SK-N-MC (cell line): Measurements from ENCODE around the gene GPRIN1.

Source experiments
- DNase-seq: peaks from one replicate; pipeline ENCODE4 v3.0.0-alpha.2; 2011; ENCODE audit warnings: low read depth, low spot score
- H3K27ac ChIP-seq: fragments of 200-600 bp; sonication (generic); 2 replicates; pipeline ENCODE4 v1.5.1; 2016; ENCODE audit warnings: mixed run types
- H3K36me3 ChIP-seq: fragments of 200-600 bp; sonication (generic); 2 replicates; pipeline ENCODE4 v1.6.1; 2017; ENCODE audit warnings: antibody characterized with exemption, low read length, mixed read lengths; ENCODE audit not compliant: insufficient read depth
- H3K4me3 ChIP-seq: fragments of 200-600 bp; sonication (generic); 2 replicates; pipeline ENCODE4 v1.5.1; 2016
- H3K9ac ChIP-seq: fragments of 200-600 bp; sonication (generic); 2 replicates; pipeline ENCODE4 v1.8.0; 2017; ENCODE audit warnings: mixed run types, mixed read lengths; ENCODE audit not compliant: insufficient read length
- H3K9me3 ChIP-seq: fragments of 200-600 bp; sonication (generic); 2 replicates; pipeline ENCODE4 v1.6.1; 2017; ENCODE audit warnings: low read depth, mild to moderate bottlenecking, antibody characterized with exemption, low read length, moderate library complexity, mixed read lengths
- EZH2 ChIP-seq: fragments of 200-600 bp; sonication (generic); IDR thresholded peaks from one replicate; pipeline ENCODE4 v1.6.1; 2017; ENCODE audit warnings: antibody characterized with exemption
- FOXP2 ChIP-seq: optimal IDR thresholded peaks from 2 replicates; pipeline ENCODE3; 2011; ENCODE audit warnings: mild to moderate bottlenecking, moderate library complexity; ENCODE audit not compliant: insufficient read depth; ENCODE audit errors: extremely low read length, control extremely low read depth
- POLR2AphosphoS5 ChIP-seq: IDR thresholded peaks from 2 replicates; pipeline ENCODE4 v1.6.1; 2012; ENCODE audit warnings: mild to moderate bottlenecking, low read depth, low read length, borderline replicate concordance

Gene GPRIN1

DNA sequence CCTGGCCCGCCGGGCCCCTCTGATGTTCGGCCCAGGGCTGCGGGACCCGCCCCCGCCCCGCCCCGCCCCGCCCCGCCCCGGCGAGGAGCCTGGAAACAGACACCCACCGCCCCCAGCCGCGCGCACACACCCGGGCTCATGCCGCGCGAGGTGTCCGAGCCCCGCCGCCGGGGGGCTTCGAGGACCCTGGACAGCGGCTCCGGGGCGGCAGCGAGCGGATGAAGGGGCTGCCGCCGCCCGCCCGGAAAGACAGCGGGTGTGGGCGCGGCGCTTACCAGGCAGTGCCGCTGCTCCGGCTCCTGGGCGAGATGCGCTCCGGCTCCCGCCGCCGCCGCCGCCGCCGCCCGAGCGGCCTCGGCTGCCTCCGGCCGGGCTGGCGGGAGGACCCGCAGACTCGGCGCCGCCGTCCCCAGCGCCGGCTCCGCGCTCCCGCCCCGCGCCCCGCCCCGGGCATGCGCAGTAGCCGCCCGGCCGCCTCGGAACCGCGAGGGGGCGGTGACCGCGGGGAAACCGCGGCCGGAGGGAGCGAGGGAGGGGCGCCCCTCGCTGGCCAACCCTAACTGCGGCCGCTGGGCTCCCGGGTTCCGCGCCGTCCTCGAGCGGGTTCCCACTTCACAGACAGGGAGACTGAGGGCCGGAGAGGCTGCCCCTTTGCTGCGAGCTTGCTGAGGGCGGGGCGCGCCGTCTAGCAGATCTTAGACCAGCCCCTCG is at the start of gene GPRIN1:
Gene GPRIN1, minus strand, starts transcription at position 433 of the 711 bp plus-strand sequence. CDS start 10,322 bp downstream, outside the sequence.
- Histone ChIP-seq H3K27ac (no peak within 1 kb of the TSS), H3K4me3 (peak within 1 kb of the TSS; percentile 81), H3K36me3 (no peaks in the 10 kb centered on the region), H3K9ac (no peak within 1 kb of the TSS), H3K9me3 (no peaks in the 10 kb centered on the region)
- no peak for DNase-seq
- no peak for TF ChIP-seq POLR2AphosphoS5

DNA sequence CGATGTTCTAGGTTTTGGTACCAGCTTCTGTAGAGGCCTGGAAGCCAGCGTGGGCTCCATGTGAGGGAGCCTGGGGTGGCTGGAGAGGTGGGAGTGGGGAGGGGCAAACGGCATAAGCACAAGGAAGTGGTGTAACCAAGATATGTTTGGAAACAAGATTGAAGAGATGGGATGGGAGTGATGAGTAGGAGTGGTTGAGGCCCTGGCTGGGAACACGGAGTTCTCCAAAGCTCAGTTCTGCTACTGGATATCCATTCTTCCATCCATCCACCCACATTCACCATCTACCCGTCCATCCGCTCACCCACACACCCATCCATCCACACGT is 49.5 kb upstream of the GPRIN1 start:
- H3K27ac ChIP-seq: no peak overlapping the region

DNA sequence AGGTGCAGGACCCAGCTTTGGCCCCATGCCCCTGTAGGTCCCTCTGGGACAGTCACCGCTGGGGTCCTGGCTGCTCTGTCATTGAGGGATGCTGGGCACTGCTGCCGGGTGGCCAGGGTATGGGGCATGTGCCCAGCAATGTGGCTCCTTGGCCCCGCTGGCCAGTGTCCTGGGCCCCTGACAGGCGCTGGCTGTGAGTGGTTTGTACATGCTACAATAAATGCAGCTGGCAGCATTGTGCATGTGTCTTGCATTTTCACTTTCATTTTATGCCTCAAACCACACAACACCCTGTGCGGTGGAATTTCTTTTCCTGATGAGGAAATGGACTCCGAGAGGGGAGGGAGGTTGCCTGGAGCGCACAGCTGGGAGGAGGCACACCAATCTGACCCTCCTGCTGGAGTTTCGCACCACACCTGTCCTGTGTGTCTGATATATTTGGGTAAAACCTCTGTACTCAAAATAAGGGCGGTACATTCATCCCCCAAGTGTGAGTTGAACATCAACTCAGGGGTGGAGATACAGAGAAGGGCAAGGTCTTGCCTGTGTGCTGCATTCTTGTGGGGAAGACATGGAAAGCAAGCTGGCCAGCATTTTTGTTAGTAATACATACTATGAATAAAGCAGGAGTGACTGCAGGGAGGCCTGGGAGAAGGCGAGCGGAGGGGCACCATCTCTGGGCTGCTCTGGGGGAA is 49.0 kb upstream of the GPRIN1 start:
- TF ChIP-seq POLR2AphosphoS5: no peak
- TF ChIP-seq EZH2: no peak
- TF ChIP-seq FOXP2: no peak

More for the DNA sequence above, 49.5 kb upstream of the GPRIN1 start:
- no peaks in the 10 kb centered on the region for H3K9me3 ChIP-seq
- no peak overlapping the region for H3K9ac ChIP-seq
- TF ChIP-seq POLR2AphosphoS5: no peak
- TF ChIP-seq EZH2: no peak
- TF ChIP-seq FOXP2: no peak
- no peaks in the 10 kb centered on the region for H3K36me3 ChIP-seq
- no peak for DNase-seq
- H3K4me3 ChIP-seq: no peak overlapping the region

DNA sequence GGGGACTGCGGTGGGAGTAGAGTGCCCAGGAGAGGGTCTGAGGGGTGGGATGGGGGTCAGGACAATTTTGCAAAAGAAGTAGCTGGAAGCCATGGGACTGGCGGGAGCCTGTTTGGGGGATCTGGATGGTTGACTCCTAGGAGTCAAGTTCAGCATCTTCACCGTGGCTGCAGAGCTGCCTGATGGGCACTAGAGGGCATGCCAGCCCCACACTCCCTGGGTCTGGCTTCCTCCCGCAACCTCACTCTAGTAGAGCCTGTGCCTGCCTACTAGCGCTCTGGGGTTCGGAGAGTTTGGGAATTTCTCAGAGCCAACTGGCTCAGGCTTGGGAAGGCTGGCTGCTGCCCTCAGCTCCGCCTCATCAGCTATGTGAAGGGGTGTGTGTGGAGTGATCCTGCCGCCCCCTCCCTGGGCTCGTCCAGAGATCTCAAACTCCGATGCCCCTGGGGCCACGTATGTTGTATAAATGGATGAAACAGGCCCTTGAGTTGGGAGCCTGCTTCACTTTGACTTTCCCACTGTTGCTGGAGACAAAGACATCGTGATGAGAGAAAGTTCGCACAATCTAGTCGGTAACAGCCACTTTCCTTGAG is 48.1 kb upstream of the GPRIN1 start:
- no peak for DNase-seq

More for the DNA sequence above, 49.0 kb upstream of the GPRIN1 start:
- H3K9me3 ChIP-seq: no peaks in the 10 kb centered on the region
- no peaks in the 10 kb centered on the region for H3K36me3 ChIP-seq
- no peak overlapping the region for H3K4me3 ChIP-seq
- no peak for DNase-seq
- H3K9ac ChIP-seq: no peak overlapping the region
- H3K27ac ChIP-seq: no peak overlapping the region

DNA sequence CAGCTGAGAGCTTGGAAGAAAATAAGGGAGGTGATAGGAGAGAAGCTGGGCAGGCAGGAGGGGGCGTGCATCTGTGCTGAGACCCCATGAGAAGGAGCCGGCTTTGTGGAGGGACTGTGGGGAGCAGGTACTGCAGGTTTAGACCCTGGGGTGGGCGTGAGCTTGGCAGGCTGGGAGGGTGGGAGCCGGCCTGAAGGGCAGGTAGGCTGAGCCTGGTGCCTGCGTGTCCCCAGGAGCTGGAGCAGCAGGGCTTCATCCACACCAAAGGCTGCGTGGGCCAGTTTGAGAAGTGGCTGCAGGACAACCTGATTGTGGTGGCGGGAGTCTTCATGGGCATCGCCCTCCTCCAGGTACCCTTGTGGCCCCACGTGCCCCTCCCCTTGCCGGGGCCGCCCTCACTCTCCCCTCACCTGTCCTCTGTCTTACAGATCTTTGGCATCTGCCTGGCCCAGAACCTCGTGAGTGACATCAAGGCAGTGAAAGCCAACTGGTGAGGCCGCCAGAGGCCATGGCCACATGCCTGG is 46.6 kb upstream of the GPRIN1 start:
- no peak overlapping the region for H3K4me3 ChIP-seq
- no peaks in the 10 kb centered on the region for H3K9me3 ChIP-seq
- no peak for DNase-seq
- H3K36me3 ChIP-seq: no peaks in the 10 kb centered on the region
- TF ChIP-seq POLR2AphosphoS5: no peak
- no peak for TF ChIP-seq FOXP2
- no peak for TF ChIP-seq EZH2
- H3K27ac ChIP-seq: no peak overlapping the region
- H3K9ac ChIP-seq: no peak overlapping the region

More for the DNA sequence above, 48.1 kb upstream of the GPRIN1 start:
- H3K36me3 ChIP-seq: no peaks in the 10 kb centered on the region
- H3K27ac ChIP-seq: no peak overlapping the region
- no peaks in the 10 kb centered on the region for H3K9me3 ChIP-seq
- TF ChIP-seq FOXP2 (no peak), EZH2 (no peak), POLR2AphosphoS5 (no peak)
- H3K9ac ChIP-seq: no peak overlapping the region
- H3K4me3 ChIP-seq: no peak overlapping the region

DNA sequence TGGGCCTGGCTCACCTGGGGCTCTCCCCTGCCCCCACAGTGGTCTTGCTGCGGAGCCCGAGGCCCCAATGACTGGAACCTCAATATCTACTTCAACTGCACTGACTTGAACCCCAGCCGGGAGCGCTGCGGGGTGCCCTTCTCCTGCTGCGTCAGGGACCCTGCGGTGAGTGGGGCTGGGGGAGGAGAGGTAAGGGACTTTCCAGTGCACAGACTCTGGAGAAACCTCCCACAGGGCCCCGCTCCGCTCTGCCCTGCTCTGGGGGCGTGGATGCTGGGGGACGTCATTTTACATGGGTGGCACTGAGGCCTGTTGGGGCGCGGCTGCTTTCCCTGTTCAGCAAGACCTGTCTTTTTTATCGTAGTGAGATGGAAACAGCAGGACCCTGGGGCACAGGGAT is 44.9 kb upstream of the GPRIN1 start:
- DNase-seq: no peak
- Histone ChIP-seq H3K4me3 (no peak overlapping the region), H3K9me3 (no peaks in the 10 kb centered on the region), H3K9ac (no peak overlapping the region), H3K27ac (no peak overlapping the region), H3K36me3 (no peaks in the 10 kb centered on the region)
- TF ChIP-seq EZH2: no peak
- no peak for TF ChIP-seq FOXP2
- no peak for TF ChIP-seq POLR2AphosphoS5

DNA sequence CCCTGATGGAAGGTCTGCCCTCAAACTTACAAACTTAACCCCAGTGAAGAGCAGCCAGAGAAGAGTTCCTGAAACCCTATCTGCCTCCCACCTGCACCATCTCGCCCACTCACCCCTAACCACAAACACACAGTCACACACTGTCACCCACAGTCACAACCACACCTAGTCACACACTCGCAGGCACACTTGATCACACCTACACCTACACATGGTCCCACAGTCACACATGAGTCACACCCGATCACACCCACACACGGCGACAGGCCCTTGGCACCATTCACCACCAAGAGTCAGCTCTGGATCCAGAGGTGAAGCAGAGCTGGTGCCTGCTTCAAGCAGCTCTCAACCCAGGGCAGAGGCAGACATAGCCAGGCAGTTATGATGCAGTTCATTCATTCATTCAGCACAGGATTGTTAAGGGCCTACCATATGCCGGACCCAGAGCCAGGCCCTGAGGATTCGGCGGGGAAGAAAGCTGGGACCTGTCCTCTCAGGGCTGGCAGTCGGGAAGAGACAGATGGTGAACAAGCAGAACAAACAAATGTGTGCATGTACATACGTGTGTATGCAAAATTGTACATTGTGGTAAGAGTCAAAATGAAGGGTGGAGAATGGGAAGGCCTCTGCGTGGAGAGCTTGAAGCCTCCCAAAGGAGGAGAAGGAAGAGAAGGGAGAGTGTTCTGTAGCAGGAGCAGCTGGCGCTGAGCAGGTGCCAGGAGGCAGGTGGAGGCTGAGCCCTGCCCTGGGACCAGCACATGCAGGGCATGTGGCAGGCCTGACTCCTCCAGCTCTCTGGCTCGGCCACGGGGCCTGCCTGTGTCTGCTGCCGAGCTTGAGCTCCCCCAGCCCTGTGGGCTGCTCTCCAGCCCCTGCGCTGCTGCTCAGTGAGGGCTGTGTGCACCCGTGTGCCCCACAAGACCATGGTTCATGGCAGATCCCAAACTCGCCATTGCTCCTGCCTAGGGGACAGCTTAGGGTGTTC is 43.7 kb upstream of the GPRIN1 start:
- no peak for DNase-seq
- H3K9me3 ChIP-seq: no peaks in the 10 kb centered on the region
- no peak overlapping the region for H3K9ac ChIP-seq
- no peak overlapping the region for H3K27ac ChIP-seq
- H3K4me3 ChIP-seq: no peak overlapping the region
- TF ChIP-seq FOXP2 (no peak), POLR2AphosphoS5 (no peak), EZH2 (no peak)
- H3K36me3 ChIP-seq: no peaks in the 10 kb centered on the region

DNA sequence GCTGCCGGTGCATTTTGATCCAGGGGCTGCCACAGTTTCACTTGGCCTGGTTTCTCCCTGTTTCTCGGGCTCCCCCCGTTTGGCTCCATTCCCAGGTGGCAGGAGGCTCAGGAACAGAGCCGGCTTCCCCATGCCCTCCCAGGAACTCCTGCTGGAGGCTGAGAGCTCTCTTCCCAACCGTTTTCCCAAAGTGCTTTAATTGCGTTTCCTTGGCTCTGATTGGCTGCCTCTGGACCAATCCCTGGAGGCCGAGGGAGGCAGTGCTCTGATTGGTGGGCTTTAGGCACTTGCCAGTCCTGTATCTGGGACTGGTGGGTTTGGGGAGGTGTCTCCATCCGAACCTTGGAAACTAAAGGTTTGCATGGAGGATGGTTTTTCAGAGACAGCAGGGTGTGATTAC is 42.2 kb upstream of the GPRIN1 start:
- TF ChIP-seq POLR2AphosphoS5: no peak
- no peak for DNase-seq
- H3K4me3 ChIP-seq: no peak overlapping the region
- no peaks in the 10 kb centered on the region for H3K36me3 ChIP-seq
- H3K9ac ChIP-seq: no peak overlapping the region
- H3K27ac ChIP-seq: no peak overlapping the region
- H3K9me3 ChIP-seq: no peaks in the 10 kb centered on the region
